Activated effector memory CD4-positive, alpha-beta T cell treated with anti-CD3 and anti-CD28 coated beads, Interleukin-2, amount 50 U/mL, for 16 hours (primary cell): ENCODE data around the gene ETV6.
A peak's percentile ranks its signal among the peaks of the same experiment; 100 is the strongest.

Experiments used
- DNase-seq: peaks from one replicate; pipeline ENCODE4 v3.0.0-alpha.2; 2020

The ETV6 gene

DNA sequence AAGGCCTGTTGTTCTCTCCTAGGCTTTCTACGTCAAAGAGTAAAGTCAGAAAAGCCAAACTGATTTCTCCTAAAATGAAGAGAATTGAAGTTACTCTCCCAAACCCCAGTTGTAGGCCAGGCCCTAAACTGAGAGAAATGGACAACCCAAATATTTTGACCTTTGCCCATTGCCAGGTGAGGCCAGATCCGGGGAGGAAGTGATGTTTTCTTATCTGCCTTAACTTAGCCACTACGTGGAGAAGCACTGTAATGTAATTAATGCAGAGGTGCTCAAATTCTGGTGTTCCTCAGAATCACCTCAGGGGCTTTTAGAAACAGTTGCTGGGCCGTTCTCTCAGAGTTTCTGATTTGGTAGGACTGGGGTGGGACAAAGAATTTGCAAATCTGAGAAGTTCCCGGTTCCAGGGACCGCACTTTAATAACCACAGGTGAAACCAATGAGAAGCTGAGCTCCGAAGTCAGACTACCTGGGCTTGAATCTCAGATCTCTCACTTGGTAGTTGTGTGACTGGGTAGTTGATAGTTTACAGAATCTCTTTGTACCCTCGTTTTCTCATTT, 73.2 kb downstream of the ETV6 start:
- no peak for DNase-seq

DNA sequence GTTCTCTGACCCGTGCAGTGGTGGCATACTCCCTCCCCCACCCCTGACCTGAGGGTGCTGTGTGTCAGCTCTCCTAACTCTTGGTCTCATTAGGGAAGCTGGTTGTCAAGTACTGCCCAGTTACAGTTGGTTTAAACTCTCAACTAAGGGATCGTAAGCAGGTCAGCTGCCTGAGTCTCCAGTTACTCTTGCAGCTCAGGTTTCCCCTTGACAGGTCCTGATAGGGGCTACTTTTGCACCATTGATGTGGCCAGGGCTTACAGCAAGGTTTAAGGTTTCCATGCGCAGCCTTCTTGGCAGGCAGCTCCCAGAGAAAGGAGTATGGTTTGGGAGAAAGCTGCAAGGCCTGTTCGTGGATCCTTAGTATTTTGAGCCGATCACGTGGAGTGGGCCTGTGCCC, 74.5 kb downstream of the ETV6 start:
- DNase-seq = no peak

DNA sequence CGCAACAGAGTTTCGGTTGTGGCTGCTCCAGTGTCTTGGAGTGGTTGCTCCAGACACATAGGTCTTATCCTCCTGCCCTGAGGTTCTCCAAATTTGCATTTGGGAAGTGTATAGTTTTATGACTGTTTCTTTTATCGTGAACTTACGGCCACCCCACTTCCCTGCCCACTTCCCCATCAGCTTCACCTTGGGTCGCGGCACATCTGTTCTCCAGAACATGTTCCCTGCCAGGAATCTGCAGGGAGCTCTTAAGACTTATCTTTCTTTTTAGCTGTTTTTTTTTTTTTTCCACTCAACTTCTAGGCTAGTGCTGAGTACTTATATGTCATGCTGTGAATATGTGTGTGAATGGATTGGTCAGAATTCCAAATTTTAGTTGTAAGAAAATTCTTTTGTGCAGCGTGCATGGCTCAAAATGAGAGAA, 75.4 kb downstream of the ETV6 start:
- DNase-seq = no peak

DNA sequence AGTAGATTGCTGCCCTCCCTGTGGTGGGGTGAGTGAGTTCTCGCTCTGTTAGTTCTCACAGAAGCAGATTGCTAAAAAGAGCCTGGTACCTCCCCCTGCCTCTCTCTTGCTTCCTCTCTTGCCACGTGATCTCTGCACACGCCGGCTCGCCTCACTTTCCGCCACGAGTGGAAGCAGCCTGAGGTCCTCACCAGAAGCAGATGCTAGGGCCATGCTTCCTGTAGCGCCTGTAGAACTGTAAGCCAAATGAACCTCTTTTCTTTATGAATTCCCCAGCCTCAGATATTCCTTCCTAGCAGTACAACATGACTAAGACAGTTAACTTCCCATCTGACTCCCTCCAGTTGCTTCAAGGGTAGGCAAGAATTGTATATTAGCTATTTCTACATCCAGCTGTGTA, 76.2 kb downstream of the ETV6 start:
- no peak for DNase-seq

DNA sequence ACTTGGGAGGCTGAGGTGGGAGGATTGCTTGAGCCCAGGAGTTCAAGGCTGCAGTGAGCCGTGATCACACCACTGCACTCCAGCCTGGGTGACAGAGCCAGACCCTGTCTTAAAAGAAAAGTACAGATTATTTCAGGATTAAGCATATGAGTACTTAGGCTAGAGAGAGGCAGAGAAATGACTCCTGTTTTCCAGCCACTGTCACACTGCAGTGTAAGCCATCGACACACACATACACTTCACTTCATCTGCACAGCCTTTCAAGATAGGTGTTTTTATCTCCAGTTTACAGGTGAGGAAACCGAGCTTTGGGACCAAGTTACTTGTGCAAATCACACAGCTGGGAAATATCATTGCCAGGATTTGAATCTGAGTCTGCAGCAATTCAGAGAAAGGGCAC, 77.2 kb downstream of the ETV6 start:
- no peak for DNase-seq

DNA sequence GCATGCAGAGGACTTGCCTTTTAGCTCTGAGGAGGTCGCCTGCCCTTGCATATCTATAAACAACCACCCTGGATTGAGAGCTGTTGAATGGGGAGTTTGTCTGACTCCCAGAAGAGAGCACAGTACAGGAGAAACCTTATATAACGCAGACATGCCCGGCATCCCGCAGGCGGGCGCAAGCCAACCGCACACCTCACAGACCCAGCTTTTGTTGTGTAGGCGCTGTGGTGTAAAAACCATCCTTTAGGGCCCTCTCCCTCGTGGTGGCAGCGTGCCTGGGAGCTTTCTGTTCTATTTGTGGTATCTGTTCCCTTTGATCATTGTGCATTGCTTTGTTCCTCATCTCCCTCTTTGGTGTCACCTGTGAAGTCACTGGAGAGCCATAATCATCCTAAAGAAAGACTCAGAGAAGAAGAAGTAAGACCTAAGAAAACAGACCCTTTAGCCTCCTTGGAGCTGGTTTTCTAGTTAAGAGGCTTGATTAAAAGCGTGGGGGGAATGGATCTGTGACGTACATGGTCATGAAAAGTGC, 77.7 kb downstream of the ETV6 start:
- DNase-seq = peak; percentile 80

DNA sequence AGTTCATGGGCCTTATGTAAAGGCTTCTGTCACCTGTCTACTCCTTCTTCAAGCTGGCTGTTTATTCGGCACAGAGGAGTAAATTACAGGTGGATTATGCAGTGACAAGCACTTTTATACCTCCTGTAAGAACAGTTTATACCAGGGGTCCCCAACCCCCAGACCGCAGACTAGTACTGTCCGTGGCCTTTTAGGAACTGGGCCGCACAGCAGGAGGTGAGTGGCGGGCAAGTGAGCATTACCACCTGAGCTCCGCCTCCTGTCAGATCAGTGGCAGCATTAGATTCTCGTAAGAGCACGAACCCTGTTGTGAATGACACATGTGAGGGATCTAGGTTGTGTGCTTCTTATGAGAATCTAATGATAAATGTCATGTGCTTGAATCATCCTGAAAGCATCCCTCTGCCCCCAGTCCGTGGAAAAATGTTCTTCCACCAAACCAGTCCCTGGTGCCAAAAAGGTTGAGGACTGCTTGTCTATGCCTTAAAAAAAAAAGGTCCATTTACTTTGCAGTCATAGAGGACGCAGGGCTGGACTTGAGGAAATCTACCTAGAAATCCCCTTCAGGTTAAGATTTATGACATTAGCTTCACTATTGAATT, 78.8 kb downstream of the ETV6 start:
- DNase-seq = no peak

DNA sequence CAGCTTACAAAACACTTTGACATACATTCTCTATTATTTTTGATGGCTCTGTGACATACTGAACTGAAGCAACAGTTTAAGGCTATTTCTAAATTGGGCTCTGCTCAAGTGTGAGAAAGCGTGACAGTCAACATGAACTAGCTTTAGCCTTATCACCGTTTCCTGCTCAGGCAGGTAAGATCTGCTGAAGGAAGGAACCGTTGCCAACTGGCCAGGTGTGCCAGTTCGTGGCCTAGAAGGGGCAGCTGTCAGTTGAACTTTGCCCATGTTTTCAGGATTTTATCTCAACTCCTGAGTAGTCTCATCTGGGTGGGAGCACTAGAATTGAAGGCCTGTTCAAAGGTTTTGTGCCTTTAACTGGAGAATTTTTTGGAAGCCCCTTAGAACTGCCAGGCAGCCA, 79.5 kb downstream of the ETV6 start:
- DNase-seq = no peak

DNA sequence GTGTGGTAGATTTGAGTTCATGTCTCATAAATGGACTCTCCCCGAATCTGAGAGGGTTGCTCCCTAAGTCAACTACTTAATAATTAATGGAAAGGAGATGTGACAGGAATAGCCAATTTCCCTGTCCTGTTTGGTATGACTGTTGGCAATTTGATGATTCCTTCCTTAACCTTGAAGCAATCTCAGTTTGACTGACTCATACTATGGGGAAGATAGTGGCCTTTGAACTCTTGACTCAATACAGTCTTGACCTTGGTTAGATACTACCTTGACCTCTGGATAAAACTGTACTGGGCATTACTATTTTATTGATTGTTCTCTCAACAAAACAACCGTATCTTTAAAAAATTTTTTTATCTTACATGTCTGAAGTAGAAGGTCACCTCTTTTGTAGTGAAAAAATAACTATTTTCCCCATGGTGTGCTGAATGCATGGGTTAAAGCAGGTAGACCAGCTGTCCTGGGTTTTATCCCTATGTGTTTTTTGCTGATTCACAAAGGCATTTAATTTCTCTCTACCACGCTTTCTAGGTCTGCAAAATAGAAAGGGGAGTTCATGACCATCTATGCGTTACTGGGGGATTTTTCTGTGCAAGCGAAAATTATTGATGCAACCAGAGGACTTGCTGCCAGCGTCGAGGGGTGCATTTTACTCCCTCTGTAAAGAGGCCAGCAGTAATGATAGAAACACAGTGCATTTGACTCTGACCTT, 80.1 kb downstream of the ETV6 start:
- DNase-seq = no peak

DNA sequence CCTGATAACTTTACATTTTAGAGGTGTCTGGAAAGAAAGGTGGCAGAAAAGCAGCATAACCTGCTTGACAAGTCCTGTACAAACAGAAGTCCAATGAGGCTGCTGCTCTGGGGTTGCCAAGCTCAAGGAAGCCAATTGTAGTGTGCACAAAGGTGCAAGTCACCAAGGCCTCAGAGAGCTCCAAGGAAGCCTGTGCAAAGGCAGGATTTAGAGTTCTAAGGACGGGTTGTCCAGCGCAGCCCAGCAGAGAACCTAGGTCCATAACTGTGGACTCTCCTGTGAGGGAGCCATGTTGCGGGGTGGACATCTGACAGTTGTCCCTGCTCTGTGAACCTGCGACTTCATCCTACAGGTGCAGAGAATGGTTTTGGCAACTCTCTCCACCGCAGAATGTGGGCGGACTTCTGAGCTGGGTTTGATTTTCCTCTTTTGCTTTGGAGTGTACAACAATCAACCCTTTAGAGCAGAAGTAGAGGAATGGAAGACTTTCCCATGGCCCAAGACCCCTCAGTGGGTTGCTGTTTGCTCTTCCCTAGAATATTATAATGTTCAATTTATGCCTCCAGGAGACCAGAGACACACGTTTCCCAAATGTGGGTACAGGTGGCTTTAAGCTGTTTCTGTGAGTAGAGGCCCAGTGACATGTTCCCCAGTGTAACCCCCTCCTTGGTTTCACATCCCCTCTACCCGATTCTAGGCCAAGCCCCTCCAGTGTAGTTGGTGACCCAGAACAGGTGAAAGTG, 81.0 kb downstream of the ETV6 start:
- no peak for DNase-seq

DNA sequence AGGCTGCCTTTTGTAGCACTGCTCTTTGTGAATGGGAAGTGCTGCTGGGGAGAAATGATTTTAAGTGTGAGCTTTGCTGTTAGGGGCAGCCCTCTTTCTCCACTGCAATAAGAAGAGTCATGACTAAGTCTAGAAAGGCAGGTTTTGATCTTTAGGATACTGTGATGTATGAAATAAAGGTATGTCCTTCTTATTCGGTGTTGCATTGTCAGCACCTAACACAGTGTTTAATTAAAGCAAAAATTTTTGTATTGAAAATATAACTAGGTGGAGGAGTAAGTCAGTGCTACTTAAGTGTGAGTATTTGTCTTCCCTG, 81.5 kb downstream of the ETV6 start:
- DNase-seq = no peak

DNA sequence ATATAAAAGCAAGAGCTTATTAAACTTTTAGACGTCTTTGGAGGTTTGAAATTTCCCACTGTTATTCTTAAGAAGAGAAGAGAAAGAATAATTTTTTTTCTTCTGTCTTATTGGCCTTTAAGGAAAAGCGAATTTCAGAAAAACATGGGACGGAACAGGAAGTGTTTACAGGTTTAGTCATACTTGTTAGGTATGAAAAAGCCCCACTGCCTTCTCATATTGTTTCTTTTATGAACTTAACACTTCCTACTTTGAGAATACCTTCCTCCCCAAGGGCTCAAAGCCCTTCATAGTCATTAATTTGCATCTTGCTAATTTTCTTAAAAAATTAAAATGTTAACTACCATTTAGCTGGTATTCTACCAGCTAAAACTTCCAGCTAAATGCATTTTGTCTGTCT, 82.0 kb downstream of the ETV6 start:
- no peak for DNase-seq

DNA sequence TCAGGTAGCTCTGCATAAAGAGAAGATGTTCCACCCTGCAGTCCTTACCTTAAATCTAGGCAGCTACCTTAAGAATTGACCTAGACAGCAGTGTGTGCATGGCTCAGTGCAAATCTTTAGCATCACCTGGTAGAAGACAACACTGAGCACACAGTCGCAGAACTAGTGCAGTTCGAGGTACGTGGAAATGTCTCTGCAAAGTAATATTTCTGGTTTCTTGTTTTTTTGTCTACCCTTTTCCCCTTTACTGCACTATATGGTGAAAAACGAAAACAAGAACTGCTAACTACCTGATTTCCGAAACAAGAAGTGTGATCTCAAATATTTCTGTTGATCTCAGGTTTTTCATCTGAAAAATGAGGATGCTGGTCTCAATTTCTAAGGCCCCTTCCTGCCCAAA, 82.5 kb downstream of the ETV6 start:
- no peak for DNase-seq

DNA sequence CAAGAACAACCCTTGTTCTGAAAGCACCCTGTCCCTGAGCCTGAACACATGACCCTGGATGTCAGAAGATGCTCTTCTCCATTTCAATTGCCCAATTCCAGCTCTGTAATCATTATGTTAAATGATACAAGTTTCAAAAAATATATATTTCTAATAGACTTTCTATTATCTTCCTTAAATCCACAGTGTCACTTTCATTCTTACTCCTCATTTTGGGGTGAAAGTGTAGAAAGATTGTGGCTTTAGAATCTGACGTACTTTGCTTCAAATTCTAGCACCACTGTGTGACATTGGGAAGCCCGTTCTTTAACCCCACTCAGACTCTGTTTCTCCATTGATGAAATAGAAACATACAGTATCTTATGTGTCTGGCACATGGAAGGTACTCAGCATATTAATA, 83.2 kb downstream of the ETV6 start:
- DNase-seq = no peak

DNA sequence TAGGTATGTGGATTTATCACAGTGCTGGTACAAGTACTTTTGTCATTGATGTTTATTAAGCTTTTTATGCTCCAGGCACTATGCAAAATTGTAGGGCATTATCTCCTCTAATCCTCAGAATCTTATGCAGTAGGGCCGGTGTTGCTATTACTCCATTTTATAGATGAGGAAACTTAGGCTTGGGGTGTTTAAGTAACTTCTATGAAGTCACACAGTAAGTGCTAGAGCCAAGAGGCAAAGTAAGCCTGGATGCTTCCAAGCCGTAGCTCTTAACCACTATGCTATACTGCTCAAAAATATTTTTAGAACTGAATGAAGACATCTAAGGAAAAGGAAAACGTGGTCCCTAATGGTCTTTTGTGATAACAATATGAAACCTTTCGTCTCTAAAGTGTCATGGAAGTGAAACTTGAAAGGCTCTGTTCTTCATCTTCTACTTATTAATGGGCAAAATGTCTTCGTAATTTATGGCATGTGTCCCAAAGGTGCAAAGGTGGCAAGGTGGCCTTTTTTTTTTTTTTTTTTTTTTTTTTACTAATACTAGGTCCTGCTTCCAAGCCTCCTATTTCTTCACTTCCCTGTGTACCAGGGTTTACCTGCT, 85.2 kb downstream of the ETV6 start:
- no peak for DNase-seq

DNA sequence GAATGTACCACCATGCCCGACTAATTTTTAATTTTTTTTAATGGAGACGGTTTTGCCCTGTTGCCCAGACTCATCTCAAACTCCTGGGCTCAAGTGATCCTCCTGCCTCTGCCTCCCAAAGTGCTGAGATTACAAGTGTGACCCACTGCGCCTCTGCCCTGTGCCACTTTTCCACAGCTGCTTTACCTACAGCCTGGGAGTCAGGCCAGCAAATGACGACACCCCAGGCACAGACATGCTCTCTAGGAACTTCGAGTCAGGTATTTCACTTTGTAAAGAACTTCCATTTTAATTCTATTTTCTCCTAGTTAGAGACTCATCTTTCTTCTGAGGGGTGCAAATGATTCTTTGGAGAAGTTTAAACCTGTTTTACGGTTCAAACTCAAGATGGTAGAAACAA, 89.0 kb downstream of the ETV6 start:
- DNase-seq = no peak

DNA sequence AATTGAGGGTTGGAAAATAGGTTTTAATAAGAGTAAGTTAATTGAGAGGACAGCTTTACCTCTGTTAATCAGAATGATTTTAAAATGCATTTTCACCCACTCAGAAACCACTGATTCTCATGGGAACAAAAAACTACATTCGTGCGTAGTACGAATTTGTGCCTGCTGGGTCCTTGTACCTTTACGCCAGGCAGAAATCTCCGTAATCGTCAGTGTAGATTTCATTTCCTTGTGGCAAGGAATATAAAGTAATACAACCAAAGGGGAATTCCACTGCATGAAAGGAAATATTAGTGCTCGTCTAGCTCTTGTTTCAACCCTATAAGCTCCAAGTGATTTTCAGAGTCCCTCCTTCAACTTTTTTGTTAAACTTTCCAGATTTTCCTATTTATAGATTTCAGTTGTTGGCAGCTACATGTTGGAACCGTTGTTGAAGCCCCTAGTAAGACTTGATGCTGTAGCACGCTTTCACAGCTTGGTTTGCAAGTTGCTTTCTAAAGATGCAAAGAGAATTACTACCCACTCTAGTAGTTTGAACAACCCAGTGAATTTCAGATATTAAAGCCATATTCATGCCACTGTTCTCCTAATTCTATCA, 90.6 kb downstream of the ETV6 start:
- DNase-seq = no peak

DNA sequence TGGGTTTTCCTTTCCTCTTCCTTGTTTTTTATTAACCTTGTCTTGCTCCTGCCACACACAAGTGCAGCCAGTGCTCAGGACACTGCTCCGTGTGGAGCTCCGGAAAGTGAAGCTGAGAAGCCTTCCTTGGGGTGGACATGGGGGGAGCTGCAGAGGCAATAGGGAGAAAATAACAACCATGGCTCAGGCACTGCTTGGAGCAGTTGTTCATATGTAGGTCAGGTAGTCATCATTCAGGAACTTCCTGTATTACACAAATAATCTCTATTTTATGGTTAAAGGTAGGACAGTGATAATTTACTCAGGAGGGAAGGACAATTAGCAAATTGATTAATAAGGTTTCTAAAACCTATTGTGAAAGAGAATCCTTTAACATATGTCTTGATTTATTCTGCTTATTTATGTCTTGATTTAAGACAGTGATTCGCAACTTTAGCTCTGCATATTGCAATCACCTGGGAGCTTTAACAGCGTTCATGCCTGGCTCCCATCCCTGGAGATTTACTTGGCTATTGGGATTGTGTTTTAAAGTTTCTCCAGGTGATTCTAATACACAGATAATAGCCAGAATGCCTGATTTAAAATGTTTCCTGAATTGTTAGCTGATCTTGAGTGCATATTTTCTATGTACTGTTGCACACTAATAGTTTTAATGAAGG, 92.1 kb downstream of the ETV6 start:
- DNase-seq = no peak

DNA sequence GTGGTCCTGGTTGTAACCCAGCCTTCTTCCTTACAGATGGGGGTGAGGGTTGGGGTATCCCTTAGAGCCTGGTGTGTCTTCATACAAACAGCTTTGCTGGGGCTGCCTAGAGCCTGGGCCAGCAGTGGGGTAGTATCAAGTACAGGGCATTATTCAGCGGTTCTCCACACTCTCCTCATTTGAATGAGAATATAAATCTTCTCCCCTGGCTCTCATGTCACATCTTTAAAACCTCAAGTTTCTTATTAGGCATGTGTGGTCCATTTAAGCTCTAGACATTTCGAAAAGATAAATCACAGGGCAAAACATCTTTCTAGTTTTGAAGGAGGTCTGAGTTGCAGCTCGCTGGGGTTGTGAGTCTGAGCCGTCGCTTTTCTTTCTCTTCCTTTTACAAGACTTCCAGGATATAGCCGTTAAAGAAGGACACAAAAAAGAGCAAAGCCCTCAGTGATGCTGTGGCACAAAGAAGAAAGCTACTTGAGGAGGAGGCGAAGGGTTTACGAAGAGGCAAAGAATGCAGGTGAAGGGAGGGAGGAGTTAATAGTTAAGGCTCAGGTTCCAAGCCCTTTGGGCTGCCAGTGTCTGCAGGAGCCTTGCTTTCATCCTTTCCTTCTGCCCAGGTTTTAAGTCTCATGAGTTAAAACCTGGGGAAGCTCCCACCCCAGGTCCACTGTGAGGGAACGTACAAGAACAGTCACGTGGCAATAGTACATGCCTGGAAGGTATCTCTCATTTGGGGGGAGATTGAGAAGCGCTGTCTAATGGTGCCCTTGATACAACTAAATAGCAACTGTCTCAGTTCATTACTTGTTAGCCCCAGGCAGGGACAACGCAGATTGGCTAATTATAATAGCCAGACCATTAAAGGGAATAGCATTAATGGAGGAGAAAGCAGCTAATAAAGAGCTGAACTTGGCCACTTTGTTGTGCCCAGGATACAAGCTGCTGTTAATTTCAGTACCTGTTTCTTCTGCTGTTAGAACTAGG, 94.2 kb downstream of the ETV6 start:
- DNase-seq = no peak

DNA sequence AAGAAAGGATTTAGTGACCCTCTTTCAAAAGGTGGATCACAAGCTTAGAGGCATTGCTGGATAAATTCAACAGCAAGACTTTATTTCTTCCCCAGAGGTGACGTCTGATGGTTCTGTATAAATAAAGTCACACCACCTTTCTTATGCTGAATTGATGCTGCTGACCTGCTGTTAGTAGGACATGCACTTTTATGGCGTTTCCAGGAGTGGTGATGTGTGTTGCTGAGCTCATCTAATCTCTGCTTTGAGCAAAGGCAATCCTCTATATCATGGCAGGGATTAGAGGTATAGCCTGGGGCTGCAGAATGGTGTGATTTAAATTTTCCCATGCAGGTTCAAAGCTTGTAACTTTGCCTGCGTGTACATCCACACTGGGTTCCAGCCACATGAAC, 94.9 kb downstream of the ETV6 start:
- no peak for DNase-seq

DNA sequence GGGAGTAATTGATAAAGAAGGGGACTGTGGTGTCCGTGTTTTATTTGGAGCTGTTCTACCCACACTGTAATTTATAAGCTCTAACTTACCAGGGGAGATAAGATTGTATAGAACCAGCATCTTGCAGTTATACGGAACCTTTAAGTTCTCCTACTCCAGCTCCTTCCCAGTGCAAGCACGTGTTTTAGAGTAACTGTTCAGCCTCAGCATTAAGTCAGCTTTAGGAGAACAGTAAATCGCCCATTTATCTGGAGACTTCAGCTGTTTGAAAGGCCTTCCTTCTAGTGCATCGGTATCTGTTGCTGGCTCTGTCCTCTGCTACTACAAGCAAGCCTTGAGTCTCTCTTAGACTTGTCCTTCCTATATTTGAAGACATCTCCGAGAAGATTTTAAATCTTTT, 95.6 kb downstream of the ETV6 start:
- no peak for DNase-seq
